Naive thymus-derived CD4-positive, alpha-beta T cell (primary cell): Measurements from ENCODE around the gene ADGRD1. TPM values are rescaled to one million over a fixed set of nuclear protein-coding genes. Genes with fewer than 3 reads are reported as not detected.
"Not testable (repeated sequence)": the region's sequence is repeated elsewhere in the genome, so short reads cannot be mapped to it uniquely, and the experiment has no call there.

ENCODE experiments used
- ATAC-seq: fragments of 150-1000 bp; cut with Tn5 transposase; 2 replicates; pipeline ENCODE4 v1.10.0; 2021; ENCODE audit warnings: mild to moderate bottlenecking, moderate library complexity
- CTCF ChIA-PET: fragments of 350-600 bp; sonication (Branson Sonifier 250); formaldehyde crosslinking; loops from one replicate; lab custom pipeline; 2021; ENCODE audit warnings: antibody characterized with exemption; lab: Charles Lee
- POLR2A ChIA-PET: fragments of 350-600 bp; sonication (Branson Sonifier 250); formaldehyde crosslinking; loops from one replicate; lab custom pipeline; 2021; ENCODE audit warnings: antibody characterized with exemption, inconsistent platforms; lab: Charles Lee
- DNase-seq, 9 donors: peaks; one replicate each; pipeline versions ENCODE4 v3.0.0 to v3.0.0-alpha.2; 2020 to 2022; ENCODE audit warnings: mixed read lengths in 1 of 9
- H3K27ac ChIP-seq: one replicate; pipeline ENCODE4 v1.7.0; 2013; ENCODE audit warnings: mild to moderate bottlenecking, low read depth, low read length, moderate library complexity
- H3K27me3 ChIP-seq, 2 donors: one replicate each; pipeline ENCODE4 v1.7.0; 2013; ENCODE audit warnings: low read length in 2 of 2, mild to moderate bottlenecking in 2 of 2, moderate library complexity in 2 of 2; ENCODE audit not compliant: control insufficient read depth in 2 of 2, insufficient read depth in 2 of 2
- H3K36me3 ChIP-seq, 3 experiments: 1 replicate in 2 of 3; 2 replicates in 1 of 3; pipeline ENCODE4 v1.7.0; 2013; ENCODE audit warnings: low read length in 3 of 3, mild to moderate bottlenecking in 3 of 3, moderate library complexity in 1 of 3; ENCODE audit not compliant: insufficient read depth in 3 of 3, control insufficient read depth in 2 of 3
- H3K4me1 ChIP-seq, 2 donors: one replicate each; pipeline ENCODE4 v1.7.0; 2013; ENCODE audit warnings: low read length in 2 of 2, mild to moderate bottlenecking in 2 of 2, moderate library complexity in 1 of 2; ENCODE audit not compliant: control insufficient read depth in 2 of 2, insufficient read depth in 2 of 2
- H3K4me3 ChIP-seq: 2 replicates; pipeline ENCODE4 v1.7.0; 2013; ENCODE audit warnings: mild to moderate bottlenecking, low read length
- H3K9me3 ChIP-seq, 3 experiments: 1 replicate in 2 of 3; 2 replicates in 1 of 3; pipeline ENCODE4 v1.7.0; 2013; ENCODE audit warnings: low read length in 3 of 3; ENCODE audit not compliant: control insufficient read depth in 2 of 3
- H3K27ac Mint-ChIP-seq, 9 donors: one replicate each; pipeline ENCODE4 v1.8.0; 2020 to 2022; ENCODE audit warnings: mixed read lengths in 9 of 9, mild to moderate bottlenecking in 8 of 9, moderate library complexity in 5 of 9, inconsistent platforms in 2 of 9
- H3K27me3 Mint-ChIP-seq, 5 donors: one replicate each; pipeline ENCODE4 v1.8.0; 2021 to 2022; ENCODE audit warnings: mixed read lengths in 5 of 5, mild to moderate bottlenecking in 1 of 5
- H3K36me3 Mint-ChIP-seq, 5 donors: one replicate each; pipeline ENCODE4 v1.8.0; 2020 to 2022; ENCODE audit warnings: mixed read lengths in 5 of 5, mild to moderate bottlenecking in 3 of 5, inconsistent platforms in 1 of 5
- H3K4me1 Mint-ChIP-seq, 7 donors: one replicate each; pipeline ENCODE4 v1.8.0; 2020 to 2022; ENCODE audit warnings: mixed read lengths in 7 of 7, mild to moderate bottlenecking in 3 of 7, inconsistent platforms in 1 of 7
- H3K4me3 Mint-ChIP-seq, 10 donors: one replicate each; pipeline ENCODE4 v1.8.0; 2020 to 2022; ENCODE audit warnings: mild to moderate bottlenecking in 10 of 10, mixed read lengths in 10 of 10, moderate library complexity in 6 of 10, inconsistent platforms in 2 of 10
- H3K9me3 Mint-ChIP-seq, 11 donors: one replicate each; pipeline ENCODE4 v1.8.0; 2020 to 2022; ENCODE audit warnings: mixed read lengths in 11 of 11, mild to moderate bottlenecking in 4 of 11, inconsistent platforms in 1 of 11, moderate library complexity in 1 of 11
- intact Hi-C, 2 donors: fragments of 100-400 bp; cut with micrococcal nuclease; formaldehyde crosslinking; loops; one replicate each; pipeline ENCODE4 v1.15.1; 2023
- polyA plus RNA-seq, 2 donors: library from polyadenylated mRNA; unstranded; fragments of 300-500 nt; fragmentation: Illumina TruSeq; gene quantifications; one replicate each; pipeline ENCODE4 v1.2.3, GENCODE V29; 2021
- total RNA-seq, 6 experiments: library from RNA in 5 of 6; stranded (reverse) in 5 of 6; gene quantifications; 1 replicate in 5 of 6; 2 replicates in 1 of 6; pipeline ENCODE4 v1.2.3 and lab custom pipeline; 2021 to 2026

The ADGRD1 gene
- total and polyA plus RNA-seq, 7 experiments from 2014 or later: 0.41 to 11.9 (median 1.6) TPM; not detected in 4

GRCh38 chr12:130993759-130994670 lies 40.3 kb downstream of the ADGRD1 start:
- H3K4me1 ChIP-seq: no peaks in the 10 kb centered on the region
- peaks cover 3 to 42% (median 14%) of the 10 kb centered on the region in 5 donors for H3K27me3 Mint-ChIP-seq
- ATAC-seq (no peak), DNase-seq (no peak)
- H3K36me3 ChIP-seq: no peaks in the 10 kb centered on the region
- H3K4me3 ChIP-seq: no peak overlapping the region
- intact Hi-C loops: no loop called here
- H3K36me3 Mint-ChIP-seq: no peaks in the 10 kb centered on the region
- H3K27ac ChIP-seq: no peak overlapping the region
- ChIA-PET POLR2A (no interaction called here), CTCF (no interaction called here)
- H3K27me3 ChIP-seq: no peaks in the 10 kb centered on the region
- no peak overlapping the region for H3K27ac Mint-ChIP-seq
- no peaks in the 10 kb centered on the region for H3K9me3 ChIP-seq
- H3K4me1 Mint-ChIP-seq: no peaks in the 10 kb centered on the region
- no peak overlapping the region for H3K4me3 Mint-ChIP-seq
- peaks cover 0 to 11% (median 4%) of the 10 kb centered on the region in 11 donors for H3K9me3 Mint-ChIP-seq

GRCh38 chr12:130994821-130995375 lies 41.2 kb downstream of the ADGRD1 start:
- Histone ChIP-seq H3K9me3 (no peaks in the 10 kb centered on the region), H3K4me3 (no peak overlapping the region), H3K4me1 (no peaks in the 10 kb centered on the region), H3K27ac (no peak overlapping the region), H3K27me3 (no peaks in the 10 kb centered on the region), H3K36me3 (no peaks in the 10 kb centered on the region)
- CTCF ChIA-PET: no interaction called here
- Mint-ChIP-seq H3K4me3 (no peak overlapping the region), H3K9me3 (peaks cover 0 to 15% (median 7%) of the 10 kb centered on the region in 11 donors), H3K4me1 (no peaks in the 10 kb centered on the region), H3K36me3 (peaks cover 0 to 4% (median 0%) of the 10 kb centered on the region in 5 donors), H3K27ac (no peak overlapping the region), H3K27me3 (peaks cover 3 to 35% (median 14%) of the 10 kb centered on the region in 5 donors)
- DNase-seq (no peak), ATAC-seq (peak; percentile 18)
- POLR2A ChIA-PET: no interaction called here
- intact Hi-C loops: no loop called here

- H3K4me3 Mint-ChIP-seq, POLR2A ChIA-PET, intact Hi-C loops, H3K27ac ChIP-seq, ATAC-seq, H3K27me3 ChIP-seq, H3K9me3 ChIP-seq, H3K4me1 ChIP-seq, H3K36me3 Mint-ChIP-seq, H3K4me1 Mint-ChIP-seq, H3K4me3 ChIP-seq, H3K27ac Mint-ChIP-seq, CTCF ChIA-PET, H3K36me3 ChIP-seq, DNase-seq: not testable (repeated sequence)
- peaks cover 3 to 32% (median 10%) of the 10 kb centered on the region in 5 donors for H3K27me3 Mint-ChIP-seq
- H3K9me3 Mint-ChIP-seq: peaks cover 0 to 16% (median 7%) of the 10 kb centered on the region in 11 donors
Measured at GRCh38 chr12:130995386-130995969, 41.8 kb downstream of the ADGRD1 start.

GRCh38 chr12:130998136-130998535 lies 44.4 kb downstream of the ADGRD1 start:
- no peak for ATAC-seq
- DNase-seq: no peak
- Mint-ChIP-seq H3K27ac (no peak overlapping the region), H3K36me3 (peaks cover 0 to 4% (median 0%) of the 10 kb centered on the region in 5 donors), H3K4me3 (no peak overlapping the region), H3K9me3 (peaks cover 0 to 16% (median 7%) of the 10 kb centered on the region in 11 donors), H3K4me1 (no peaks in the 10 kb centered on the region), H3K27me3 (peaks cover 0 to 9% (median 0%) of the 10 kb centered on the region in 5 donors)
- intact Hi-C loops: no loop called here
- Histone ChIP-seq H3K9me3 (no peaks in the 10 kb centered on the region), H3K36me3 (no peaks in the 10 kb centered on the region), H3K27ac (no peak overlapping the region), H3K27me3 (no peaks in the 10 kb centered on the region), H3K4me3 (no peak overlapping the region), H3K4me1 (no peaks in the 10 kb centered on the region)
- CTCF ChIA-PET: no interaction called here
- POLR2A ChIA-PET: no interaction called here

- H3K9me3 Mint-ChIP-seq: peaks cover 0 to 16% (median 5%) of the 10 kb centered on the region in 11 donors
- Histone ChIP-seq H3K9me3 (no peaks in the 10 kb centered on the region), H3K4me1 (no peaks in the 10 kb centered on the region), H3K27me3 (no peaks in the 10 kb centered on the region), H3K36me3 (no peaks in the 10 kb centered on the region), H3K4me3 (no peak overlapping the region), H3K27ac (no peak overlapping the region)
- CTCF ChIA-PET: no interaction called here
- no peak overlapping the region for H3K4me3 Mint-ChIP-seq
- H3K27ac Mint-ChIP-seq: no peak overlapping the region
- no peak for ATAC-seq
- peaks cover 0 to 5% (median 0%) of the 10 kb centered on the region in 5 donors for H3K27me3 Mint-ChIP-seq
- intact Hi-C loops: no loop called here
- H3K4me1 Mint-ChIP-seq: no peaks in the 10 kb centered on the region
- no peak for DNase-seq
- POLR2A ChIA-PET: no interaction called here
- H3K36me3 Mint-ChIP-seq: peaks cover 0 to 4% (median 0%) of the 10 kb centered on the region in 5 donors
Measured at GRCh38 chr12:131000000-131000486, 46.3 kb downstream of the ADGRD1 start.

- no peak for DNase-seq
Measured at GRCh38 chr12:131001493-131001892, 47.8 kb downstream of the ADGRD1 start.

More at GRCh38 chr12:131001493-131001892, 47.8 kb downstream of the ADGRD1 start:
- Mint-ChIP-seq H3K27ac (no peak overlapping the region), H3K27me3 (peaks cover 0 to 5% (median 0%) of the 10 kb centered on the region in 5 donors), H3K36me3 (peaks cover 0 to 4% (median 0%) of the 10 kb centered on the region in 5 donors), H3K9me3 (peaks cover 0 to 16% (median 5%) of the 10 kb centered on the region in 11 donors), H3K4me3 (no peak overlapping the region), H3K4me1 (no peaks in the 10 kb centered on the region)
- Histone ChIP-seq H3K4me3 (no peak overlapping the region), H3K36me3 (no peaks in the 10 kb centered on the region), H3K9me3 (no peaks in the 10 kb centered on the region), H3K27ac (no peak overlapping the region), H3K27me3 (no peaks in the 10 kb centered on the region), H3K4me1 (no peaks in the 10 kb centered on the region)
- ATAC-seq: no peak
- POLR2A ChIA-PET: no interaction called here
- CTCF ChIA-PET: no interaction called here
- intact Hi-C loops: no loop called here
